HL-60 (cell line): ENCODE data around the gene DDX42.

Source experiments
- CTCF ChIP-seq: IDR thresholded peaks from one replicate; pipeline ENCODE4 v1.5.1; 2011; ENCODE audit warnings: low read length, control low read depth, inconsistent platforms; ENCODE audit not compliant: insufficient read depth
- POLR2AphosphoS5 ChIP-seq: IDR thresholded peaks from 2 replicates; pipeline ENCODE4 v1.6.1; 2012; ENCODE audit warnings: low read depth

DNA sequence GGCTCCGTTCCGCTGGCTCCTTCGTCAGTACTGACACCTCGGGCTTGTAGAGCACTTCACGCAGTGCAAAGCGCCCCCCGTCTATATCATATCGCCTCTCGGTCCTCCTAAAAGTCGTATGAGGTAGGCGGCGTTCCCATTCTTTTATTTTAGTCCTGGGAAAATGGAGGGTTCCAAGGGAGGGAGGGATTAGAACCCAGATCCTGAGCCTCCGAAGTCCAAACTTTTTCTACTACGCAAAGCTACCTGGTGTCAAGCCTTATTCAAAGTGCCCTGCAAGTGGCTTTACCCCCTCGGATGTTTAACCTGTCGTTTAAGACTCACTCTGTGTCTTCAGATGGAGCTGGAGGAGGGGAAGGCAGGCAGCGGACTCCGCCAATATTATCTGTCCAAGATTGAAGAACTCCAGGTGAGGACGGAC lies 53.8 kb downstream of the DDX42 start:
- TF ChIP-seq CTCF (no peak), POLR2AphosphoS5 (no peak)
